ENCODE data around the gene PRR20B.
"Not testable (repeated sequence)": the region's sequence is repeated elsewhere in the genome, so short reads cannot be mapped to it uniquely, and the experiment has no call there.

The PRR20B gene

DNA sequence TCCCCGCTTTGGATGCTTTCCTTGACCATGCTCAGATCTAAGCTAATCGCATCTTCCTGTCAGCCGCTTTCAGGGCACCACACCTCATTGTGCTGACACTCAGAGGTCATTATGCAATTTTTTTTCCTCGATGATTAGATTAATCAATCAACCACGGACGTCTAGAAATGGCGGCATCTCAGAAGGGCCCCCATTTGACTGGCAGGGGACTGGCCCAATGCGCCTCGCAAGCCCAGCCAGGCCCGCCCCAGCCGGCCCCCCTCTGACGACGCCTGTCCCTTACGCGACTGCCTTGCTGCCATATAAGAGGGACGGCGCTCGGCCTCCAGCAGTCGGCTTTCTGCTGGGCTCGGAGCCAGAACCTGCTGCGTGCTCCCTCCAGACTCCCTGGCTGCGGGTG, at the start of gene PRR20B:
Gene PRR20B, plus strand, starts transcription at position 301 of the 400 bp plus-strand sequence. CDS start 387 bp downstream, outside the sequence.
- not testable (repeated sequence) for DNase-seq

DNA sequence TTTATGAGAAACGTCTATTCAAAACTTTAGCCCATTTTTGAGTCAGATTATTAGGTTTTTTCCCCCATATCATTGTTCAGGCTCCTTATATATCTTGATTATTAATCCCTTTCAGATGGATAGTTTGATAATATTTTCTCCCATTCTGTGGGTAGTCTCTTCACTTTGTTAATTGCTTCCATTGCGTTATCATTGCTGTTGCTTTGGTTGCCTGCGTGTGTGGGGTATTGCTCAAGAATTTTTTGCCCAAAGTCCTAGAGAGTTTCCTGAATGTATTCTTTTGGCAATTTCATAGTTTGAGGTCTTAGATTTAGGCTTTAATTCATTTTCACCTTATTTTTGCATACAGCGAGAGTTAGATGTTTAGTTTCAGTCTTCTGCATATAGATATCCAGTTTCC, 32.3 kb upstream of the PRR20B start:
- DNase-seq: no peak

DNA sequence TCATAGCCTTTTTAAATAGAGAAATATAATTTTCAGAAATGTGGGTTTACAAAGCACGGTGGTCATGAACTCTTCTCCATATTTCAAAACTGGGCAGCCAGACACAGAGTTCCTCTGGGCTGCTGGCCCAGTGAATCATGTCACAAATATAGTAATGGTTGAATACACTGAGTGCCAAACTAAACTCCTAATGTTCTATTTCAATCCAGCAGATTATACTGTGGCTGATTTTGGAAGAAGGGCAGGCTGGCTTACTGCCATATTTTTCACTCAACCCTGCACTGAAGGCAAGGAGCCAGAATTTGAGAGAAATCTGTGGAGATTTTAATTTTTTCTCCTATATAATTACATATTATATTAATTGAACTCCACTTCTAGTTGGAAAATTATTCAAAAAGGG, 23.6 kb upstream of the PRR20B start:
- DNase-seq: peak; percentile 0

DNA sequence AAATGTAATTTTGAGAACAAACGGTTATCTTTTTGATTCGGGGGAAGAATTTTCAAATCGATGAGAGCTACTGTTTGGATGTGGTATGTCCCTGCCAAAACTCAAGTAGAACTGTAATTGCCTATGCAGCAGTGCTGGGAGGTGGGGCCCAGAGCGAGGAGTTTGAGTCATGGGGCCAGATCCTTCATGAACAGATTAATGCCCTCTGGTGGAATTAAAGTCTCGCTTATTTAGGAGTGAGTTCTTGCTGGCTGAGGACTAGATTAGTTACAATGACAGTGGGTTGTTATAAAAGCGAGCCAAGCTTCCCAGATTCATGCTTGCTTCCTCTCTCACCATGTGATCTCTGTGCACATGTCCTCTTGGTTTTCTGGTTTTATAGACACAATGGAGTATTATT, 18.4 kb upstream of the PRR20B start:
- DNase-seq: no peak

DNA sequence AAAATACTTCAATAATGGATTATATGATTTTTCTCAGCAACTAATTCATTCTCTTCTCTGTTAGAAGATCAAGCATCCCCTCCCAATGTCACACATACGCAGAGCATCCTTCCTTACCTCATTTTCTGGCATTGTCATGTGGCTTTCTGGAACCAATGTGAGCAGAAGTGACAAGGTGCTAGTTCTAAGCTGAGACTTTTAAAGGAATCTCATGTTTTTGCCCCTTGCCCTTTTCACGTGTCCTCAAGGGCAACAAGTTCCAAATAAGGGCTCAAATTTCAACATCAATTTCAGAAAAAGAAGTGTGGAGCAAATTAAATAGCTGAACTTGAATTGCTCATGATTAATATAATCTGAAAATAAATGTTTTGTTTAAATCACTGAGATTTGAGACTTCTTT, 11.2 kb upstream of the PRR20B start:
- DNase-seq: no peak

DNA sequence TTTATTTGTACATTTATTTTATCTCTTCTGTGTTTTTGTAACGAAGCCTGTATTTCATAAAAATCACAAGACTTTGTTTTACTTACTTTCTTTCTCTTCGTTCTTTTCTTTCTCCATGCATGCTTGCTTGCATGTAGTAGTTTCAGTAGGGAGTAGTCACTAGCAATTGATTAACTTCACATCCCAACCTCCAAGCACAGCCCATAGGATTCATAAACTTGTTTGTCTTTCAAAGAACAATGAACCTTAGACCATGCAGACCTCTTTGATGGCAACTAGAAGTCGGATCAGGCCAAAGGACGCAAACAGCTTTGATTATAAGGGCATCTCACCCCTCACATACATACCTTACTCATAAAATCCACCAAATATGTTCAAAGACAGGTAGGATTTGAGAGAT, 9.7 kb upstream of the PRR20B start:
- no peak for DNase-seq

DNA sequence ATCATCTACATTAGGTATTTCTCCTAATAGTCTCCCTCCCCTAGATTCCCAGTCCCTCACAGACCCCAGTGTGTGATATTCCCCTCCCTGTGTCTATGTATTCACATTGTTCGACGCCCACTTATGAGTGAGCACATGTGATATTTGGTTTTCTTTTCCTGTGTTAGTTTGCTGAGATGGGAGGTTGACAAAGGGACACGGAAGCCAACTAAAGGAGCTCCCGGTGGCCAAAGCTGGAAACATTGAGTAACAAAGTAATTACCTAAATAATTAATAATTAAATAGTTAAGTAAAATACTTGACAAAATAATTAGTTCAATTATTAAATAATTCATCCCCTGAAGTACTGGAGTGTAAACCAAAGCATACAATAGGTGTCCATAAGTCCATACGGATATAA, 8.3 kb upstream of the PRR20B start:
- DNase-seq: no peak

DNA sequence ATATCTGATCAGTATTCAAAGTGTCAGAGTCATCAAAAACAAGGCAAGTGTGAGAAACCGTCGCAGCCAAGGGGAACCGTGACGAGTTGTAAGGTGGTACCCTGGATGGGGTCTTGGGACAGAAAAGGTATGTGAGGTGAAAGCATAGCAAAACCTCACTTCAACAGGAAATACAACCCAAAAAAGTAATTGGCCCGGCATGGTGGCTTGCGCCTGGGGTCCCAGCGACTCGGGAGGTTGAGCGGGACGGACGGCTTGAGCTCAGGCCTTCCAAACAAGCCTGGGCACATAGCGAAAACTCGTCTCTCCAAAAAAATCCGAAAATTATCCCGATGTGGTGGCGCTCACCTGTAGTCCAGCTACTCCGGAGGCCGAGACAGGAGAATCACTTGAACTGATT, 7.5 kb upstream of the PRR20B start:
- not testable (repeated sequence) for DNase-seq

DNA sequence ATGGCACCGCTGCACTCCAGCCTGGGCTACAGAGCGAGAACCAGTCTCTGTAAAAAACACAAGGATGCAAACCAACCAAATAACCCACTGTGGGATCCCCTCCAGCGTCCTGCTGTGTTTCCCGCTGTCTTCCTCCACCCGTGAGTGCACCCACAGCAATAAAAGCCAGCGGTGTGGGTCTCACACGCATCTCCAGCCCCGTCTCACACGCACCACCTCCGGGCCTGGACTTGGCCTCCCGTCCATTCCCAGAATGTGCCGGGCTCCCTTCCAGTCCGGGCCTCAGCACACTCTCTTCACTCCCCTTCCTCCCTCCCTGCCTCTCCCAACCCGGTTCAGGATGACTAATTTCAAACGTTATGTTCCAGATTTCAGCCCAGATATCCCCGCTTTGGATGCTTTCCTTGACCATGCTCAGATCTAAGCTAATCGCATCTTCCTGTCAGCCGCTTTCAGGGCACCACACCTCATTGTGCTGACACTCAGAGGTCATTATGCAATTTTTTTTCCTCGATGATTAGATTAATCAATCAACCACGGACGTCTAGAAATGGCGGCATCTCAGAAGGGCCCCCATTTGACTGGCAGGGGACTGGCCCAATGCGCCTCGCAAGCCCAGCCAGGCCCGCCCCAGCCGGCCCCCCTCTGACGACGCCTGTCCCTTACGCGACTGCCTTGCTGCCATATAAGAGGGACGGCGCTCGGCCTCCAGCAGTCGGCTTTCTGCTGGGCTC, 6.9 kb upstream of the PRR20B start, which contains the start of gene PRR20A:
Gene PRR20A, plus strand, starts transcription at position 684 of the 734 bp plus-strand sequence. CDS start 387 bp downstream, outside the sequence.
- not testable (repeated sequence) for DNase-seq

DNA sequence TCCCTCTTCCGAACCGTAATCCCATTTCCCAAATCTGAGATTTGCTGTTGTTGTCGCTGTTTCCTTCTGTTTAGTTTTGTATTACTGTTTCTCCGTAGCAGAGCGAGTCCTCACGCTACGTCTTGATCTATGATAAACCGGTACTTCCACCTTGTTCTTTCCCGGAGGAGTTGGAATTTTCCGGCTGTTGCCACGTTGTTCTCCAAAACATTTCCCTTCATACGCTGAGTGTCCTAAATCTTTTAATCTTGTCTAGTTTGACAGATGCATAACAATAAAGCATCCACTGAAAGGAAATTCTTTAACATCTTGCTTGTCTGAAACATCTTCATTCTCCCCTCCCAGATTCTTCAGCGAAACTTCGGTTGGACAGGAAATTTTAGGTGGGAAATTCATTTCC, 818 bp downstream of the PRR20B start:
- DNase-seq: not testable (repeated sequence)

DNA sequence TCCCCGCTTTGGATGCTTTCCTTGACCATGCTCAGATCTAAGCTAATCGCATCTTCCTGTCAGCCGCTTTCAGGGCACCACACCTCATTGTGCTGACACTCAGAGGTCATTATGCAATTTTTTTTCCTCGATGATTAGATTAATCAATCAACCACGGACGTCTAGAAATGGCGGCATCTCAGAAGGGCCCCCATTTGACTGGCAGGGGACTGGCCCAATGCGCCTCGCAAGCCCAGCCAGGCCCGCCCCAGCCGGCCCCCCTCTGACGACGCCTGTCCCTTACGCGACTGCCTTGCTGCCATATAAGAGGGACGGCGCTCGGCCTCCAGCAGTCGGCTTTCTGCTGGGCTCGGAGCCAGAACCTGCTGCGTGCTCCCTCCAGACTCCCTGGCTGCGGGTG, 6.5 kb downstream of the PRR20B start, which contains the start of gene PRR20C:
Gene PRR20C, plus strand, starts transcription at position 301 of the 400 bp plus-strand sequence. CDS start 387 bp downstream, outside the sequence.
- not testable (repeated sequence) for DNase-seq

DNA sequence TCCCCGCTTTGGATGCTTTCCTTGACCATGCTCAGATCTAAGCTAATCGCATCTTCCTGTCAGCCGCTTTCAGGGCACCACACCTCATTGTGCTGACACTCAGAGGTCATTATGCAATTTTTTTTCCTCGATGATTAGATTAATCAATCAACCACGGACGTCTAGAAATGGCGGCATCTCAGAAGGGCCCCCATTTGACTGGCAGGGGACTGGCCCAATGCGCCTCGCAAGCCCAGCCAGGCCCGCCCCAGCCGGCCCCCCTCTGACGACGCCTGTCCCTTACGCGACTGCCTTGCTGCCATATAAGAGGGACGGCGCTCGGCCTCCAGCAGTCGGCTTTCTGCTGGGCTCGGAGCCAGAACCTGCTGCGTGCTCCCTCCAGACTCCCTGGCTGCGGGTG, 13.0 kb downstream of the PRR20B start, which contains the start of gene PRR20D:
Gene PRR20D, plus strand, starts transcription at position 301 of the 400 bp plus-strand sequence. CDS start 387 bp downstream, outside the sequence.
- not testable (repeated sequence) for DNase-seq

DNA sequence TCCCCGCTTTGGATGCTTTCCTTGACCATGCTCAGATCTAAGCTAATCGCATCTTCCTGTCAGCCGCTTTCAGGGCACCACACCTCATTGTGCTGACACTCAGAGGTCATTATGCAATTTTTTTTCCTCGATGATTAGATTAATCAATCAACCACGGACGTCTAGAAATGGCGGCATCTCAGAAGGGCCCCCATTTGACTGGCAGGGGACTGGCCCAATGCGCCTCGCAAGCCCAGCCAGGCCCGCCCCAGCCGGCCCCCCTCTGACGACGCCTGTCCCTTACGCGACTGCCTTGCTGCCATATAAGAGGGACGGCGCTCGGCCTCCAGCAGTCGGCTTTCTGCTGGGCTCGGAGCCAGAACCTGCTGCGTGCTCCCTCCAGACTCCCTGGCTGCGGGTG, 19.6 kb downstream of the PRR20B start, which contains the start of gene PRR20E:
Gene PRR20E, plus strand, starts transcription at position 301 of the 400 bp plus-strand sequence. CDS start 387 bp downstream, outside the sequence.
- not testable (repeated sequence) for DNase-seq

DNA sequence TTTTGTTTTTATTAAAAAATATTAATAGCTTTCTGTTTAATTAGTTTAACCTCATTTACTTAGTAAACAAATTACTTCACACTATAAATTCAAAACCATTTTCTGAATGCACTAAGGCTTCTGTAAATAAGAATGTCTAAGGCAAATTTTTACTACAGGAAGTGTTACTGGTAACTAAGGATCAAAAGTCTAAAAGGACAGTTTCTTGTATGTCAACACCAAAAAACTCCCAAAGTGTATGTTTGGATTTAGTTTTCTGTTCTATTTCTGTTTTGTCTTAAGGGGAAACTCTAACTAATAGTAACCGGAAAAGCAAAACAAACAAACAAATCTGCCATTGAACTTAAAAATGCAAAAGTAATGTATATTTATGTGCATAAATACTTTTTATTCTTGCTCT, 44.4 kb downstream of the PRR20B start:
- DNase-seq: no peak
